Anterior cingulate cortex (tissue), 58 donors: ENCODE results near the gene GALNT16.
A peak's percentile ranks its signal among the peaks of the same experiment; 100 is the strongest.
"Not testable (repeated sequence)": the region's sequence is repeated elsewhere in the genome, so short reads cannot be mapped to it uniquely, and the experiment has no call there.

Source experiments
- DNase-seq, 58 donors: peaks; one replicate each; lab custom pipeline; 2025; lab: John Stamatoyannopoulos, UW

GALNT16 gene

GRCh38 chr14:69259527-69260189, at the start of gene GALNT16:
GALNT16 (plus strand) TSS chr14:69260158; CDS start chr14:69260291, 133 bp downstream.
- DNase-seq = peak in 24 of 58 donors; percentile 8 to 64 (median 36)

DNA sequence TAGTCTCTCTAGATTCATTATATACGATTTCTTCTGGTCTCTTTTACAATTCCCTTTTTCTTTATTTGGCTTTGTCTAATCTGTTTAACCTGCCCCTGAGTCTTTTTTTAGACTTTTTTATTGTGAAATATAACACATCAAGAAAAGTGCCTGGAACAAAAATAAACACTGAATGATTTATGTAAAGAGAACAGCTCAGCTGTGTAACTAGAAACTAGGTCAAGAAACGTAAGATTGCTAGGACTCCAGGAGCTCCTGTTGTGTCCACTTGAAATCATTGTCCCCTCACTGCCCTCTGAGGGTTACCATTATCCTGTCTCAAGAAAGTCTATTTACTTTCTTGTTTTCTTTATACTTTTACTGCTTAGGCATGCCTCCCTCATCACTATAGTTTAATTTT, 45.6 kb upstream of the GALNT16 start:
- DNase-seq = no peak

DNA sequence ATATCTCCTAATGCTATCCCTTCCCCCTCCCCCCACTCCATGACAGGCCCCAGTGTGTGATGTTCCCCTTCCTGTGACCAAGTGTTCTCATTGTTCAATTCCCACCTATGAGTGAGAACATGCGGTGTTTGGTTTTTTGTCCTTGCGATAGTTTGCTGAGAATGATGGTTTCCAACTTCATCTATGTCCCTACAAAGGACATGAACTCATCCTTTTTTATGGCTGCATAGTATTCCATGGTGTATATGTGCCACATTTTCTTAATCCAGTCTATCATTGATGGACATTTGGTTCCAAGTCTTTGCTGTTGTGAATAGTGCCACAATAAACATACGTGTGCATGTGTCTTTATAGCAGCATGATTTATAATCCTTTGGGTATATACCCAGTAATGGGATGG, 42.3 kb upstream of the GALNT16 start:
- not testable (repeated sequence) for DNase-seq

DNA sequence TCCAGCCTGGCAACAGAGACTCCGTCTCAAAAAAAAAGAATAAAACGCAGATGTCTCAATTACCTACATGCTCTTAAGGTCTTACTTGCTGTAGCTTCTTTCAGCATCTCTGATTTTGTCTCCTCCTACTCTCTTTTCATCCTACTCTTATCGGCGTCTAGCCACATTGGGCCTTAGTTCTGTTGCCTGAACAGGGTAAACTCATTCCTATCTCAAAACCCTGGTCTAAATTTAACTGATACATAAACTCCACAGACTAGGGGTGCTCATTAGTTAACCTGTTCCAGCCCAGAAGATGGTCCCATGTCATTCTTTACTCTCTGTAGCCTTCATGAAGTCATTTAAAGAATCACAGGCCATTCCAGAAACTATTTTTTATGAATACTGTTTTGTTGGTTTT, 35.0 kb upstream of the GALNT16 start:
- no peak for DNase-seq

DNA sequence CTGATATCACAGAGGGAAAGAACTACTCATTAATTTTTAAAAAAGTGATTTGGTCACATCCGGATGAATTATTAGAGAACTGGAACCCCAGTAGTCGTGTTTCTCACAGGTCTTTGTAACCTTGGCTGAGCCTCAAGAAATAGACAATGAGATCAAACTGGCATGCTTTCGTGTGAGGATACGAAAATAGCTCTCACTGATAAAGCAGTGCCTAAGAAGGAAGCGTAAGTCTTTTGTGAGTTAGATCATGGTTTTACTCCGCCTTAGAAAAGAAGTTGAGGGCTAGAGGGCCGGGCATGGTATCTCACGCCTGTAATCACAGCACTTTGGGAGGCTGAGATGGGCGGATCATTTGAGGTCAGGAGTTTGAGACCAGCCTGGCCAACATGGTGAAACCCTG, 33.8 kb upstream of the GALNT16 start:
- no peak for DNase-seq

GRCh38 chr14:69226736-69227135, 33.2 kb upstream of the GALNT16 start:
- DNase-seq = no peak

- DNase-seq = no peak
Measured at GRCh38 chr14:69231486-69231885, 28.5 kb upstream of the GALNT16 start.

GRCh38 chr14:69232388-69232787, 27.6 kb upstream of the GALNT16 start:
- no peak for DNase-seq

DNA sequence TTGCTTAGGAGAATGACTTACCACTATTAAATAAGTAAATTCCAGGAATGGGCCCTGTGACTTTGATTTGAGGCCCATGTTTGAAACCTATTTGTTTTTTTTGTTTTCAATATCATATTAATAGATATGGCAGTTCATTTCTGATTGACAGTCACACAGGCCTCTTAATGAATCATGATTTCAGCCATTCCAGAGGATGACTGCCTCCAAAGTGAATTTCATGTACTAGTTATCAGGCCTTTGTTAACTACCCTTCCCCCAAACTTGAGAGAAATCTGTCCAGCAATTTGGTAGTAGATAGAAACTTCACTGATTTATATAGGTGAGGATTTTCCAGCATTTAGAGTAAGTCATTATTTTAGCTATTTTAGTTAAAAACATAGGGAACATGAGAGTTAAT, 25.9 kb upstream of the GALNT16 start:
- no peak for DNase-seq

GRCh38 chr14:69235708-69236107, 24.2 kb upstream of the GALNT16 start:
- DNase-seq = no peak

DNA sequence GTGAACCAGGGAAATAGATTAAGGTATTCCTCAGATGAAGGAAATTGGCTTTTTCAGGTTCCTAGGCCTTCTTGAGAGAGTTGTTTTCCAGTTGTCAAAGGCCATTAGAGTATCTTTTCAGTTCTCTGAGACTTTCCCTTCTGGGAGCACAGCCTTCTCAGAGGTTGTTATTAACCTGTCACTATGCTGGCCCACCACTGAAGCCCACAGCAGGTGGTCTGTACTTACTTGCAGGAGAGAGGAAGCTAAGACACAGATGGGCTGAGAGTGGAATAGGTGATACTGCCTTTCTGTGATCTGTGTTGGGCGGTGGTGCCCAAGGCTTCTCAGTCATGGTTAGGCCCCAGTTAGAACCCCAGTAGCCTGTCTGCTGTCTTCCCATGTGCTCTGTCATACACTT, 22.8 kb upstream of the GALNT16 start:
- no peak for DNase-seq

DNA sequence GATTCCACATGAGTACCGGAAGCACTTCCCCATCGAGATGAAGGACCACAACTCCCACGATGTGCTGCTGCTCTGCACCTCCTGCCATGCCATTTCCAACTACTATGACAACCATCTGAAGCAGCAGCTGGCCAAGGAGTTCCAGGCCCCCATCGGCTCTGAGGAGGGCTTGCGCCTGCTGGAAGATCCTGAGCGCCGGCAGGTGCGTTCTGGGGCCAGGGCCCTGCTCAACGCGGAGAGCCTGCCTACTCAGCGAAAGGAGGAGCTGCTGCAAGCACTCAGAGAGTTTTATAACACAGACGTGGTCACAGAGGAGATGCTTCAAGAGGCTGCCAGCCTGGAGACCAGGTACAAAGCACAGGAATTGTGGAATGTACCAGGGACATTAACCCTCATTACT, 22.4 kb upstream of the GALNT16 start:
- DNase-seq = peak in 6 of 58 donors; percentile 7 to 45 (median 14)

DNA sequence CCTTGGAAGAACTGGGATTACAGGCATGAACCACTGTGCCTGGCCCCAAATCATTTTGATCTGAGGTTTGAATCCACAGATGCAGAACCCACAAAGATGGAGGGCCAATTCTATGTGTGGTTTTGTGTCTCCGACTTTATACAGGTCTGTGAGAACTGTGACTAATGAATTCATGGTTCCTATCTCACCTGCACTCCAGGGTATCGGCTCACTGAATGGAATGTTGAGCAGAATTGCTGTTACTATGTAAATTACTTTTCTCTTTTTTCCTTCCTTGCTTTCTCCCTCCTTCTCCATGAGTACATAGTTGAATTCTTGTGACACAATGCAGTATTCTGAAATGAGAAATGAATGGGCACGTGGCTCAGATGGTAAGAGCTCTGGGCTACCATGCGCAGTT, 21.1 kb upstream of the GALNT16 start:
- DNase-seq = no peak

DNA sequence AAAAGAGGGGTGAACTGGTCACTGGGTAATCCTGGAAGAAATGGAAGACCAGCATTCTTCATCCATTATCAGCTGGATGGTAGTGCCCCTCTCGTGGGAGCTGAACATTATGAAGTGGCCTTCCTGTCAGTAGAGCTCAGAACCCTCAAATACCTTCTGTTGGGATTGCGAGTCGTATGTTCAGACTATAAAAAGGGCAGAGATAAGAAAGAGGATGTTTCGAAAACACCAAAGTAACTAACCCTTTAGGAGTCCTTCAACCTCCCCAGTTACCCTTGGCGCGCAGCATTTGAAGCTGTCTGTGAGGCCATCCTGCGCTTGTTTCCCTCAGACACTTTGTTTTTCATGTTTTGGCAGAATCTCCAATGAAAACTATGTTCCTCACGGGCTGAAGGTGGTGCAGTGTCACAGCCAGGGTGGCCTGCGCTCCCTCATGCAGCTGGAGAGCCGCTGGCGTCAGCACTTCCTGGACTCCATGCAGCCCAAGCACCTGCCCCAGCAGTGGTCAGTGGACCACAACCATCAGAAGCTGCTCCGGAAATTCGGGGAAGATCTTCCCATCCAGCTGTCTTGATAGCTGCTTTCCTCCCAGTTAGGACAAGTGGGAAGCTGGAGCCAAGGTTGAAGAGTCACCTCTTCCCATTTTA, 19.3 kb upstream of the GALNT16 start:
- DNase-seq = no peak

DNA sequence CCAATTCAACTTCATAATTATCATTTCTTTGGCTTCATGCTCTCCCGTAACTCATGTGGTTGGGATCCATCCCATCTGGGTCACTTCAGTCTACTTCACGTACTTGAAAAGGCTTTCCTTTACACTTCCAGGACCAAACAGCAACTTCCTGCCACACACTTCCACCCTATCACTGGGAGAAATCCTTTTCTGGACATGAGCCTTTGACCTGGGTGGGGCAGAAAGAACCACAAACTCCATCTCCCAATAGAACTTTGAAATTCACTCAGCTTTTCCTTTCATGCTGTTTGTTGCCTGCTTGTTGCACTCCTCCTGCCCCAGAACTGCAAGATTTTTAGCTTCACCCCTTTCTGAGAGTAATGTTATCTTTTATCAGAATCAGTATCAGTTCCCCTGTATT, 18.4 kb upstream of the GALNT16 start:
- no peak for DNase-seq

- DNase-seq = peak in 25 of 58 donors; percentile 8 to 66 (median 29)
Measured at GRCh38 chr14:69242311-69243224, 17.4 kb upstream of the GALNT16 start.

- no peak for DNase-seq
Measured at GRCh38 chr14:69244946-69245345, 15.0 kb upstream of the GALNT16 start.

- no peak for DNase-seq
Measured at GRCh38 chr14:69246331-69246730, 13.6 kb upstream of the GALNT16 start.

- DNase-seq = no peak
Measured at GRCh38 chr14:69247676-69248440, 12.1 kb upstream of the GALNT16 start.

DNA sequence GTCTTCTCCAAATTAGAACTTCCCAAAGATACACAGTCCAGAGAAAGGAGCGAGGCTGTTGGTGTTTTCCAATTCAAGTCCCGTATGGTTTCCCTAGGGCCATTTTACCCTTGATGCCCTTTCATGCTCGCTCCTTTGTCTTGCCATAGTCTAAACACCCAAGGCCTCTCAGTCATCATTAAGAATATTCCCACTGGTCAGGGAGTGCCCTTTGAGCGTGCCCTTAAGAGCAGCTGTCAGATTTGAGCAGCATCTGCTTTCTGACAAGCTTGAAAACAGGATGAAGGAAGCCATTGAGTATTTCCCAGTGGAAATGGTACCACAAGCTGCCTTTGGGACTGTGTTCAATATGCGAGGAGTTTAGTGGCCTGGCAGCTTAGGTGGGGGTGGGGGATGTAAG, 10.4 kb upstream of the GALNT16 start:
- DNase-seq = no peak

DNA sequence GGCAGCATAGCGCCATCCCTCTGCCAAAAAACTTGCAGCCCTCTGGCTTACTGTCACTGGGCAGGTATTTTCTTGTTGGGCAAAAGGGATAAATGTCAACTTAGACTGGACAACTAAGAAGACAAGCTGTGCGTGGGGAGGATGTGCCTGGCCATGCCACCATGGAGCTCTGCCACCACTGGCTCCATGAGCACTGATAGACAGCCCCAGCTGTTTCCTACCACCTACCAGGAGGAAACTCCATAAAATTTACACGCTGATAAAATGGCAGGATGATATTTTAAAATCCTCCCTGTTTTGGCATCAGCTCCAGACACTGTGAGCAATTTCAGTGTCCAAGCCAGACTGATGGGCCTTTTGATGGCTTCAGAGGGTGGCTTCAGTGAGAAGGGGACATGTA, 7.1 kb upstream of the GALNT16 start:
- no peak for DNase-seq
